ENCODE measurements around the gene EHMT1. TPM values are rescaled to one million over a fixed set of nuclear protein-coding genes. Genes with fewer than 3 reads are reported as not detected.

The EHMT1 gene
- total and polyA plus RNA-seq, 2 experiments from 2014 or later: 162 to 177 TPM

DNA sequence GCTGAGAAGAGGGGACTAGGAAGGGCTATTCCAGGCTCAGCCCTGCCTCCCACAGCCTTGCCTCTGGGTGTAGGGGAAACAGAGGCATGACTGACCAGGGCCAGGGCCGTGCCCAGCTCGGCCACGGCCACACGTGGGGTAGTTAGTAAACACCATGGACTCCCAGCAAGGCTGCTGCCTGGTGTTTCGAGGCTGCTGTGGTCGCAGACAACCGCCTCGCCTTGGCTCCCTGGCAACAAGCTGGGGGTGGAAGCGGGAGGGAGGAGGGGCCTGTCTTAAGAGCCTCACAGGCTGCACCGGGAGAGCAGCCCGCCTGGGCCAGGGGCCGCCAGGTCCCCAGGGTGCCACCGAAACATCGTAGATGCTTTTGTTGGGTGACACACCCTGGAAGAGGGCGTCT, 168.6 kb downstream of the EHMT1 start:
- no peak overlapping the region for H3K4me2 ChIP-seq
- H3F3A ChIP-seq (replicated peaks; ENCODE audit: low read depth): no peaks in the 10 kb centered on the region
- no peak overlapping the region for H2AFZ ChIP-seq
- H3K27ac Mint-ChIP-seq: no peak overlapping the region; the same call in 1 of the 2 replicates
- ATAC-seq (no peak), DNase-seq (ENCODE audit: low spot score) (no peak)
- H3K36me3 ChIP-seq (ENCODE audit: insufficient read depth): peaks cover 18% of the 10 kb centered on the region
- TF ChIP-seq, protein P1, sequence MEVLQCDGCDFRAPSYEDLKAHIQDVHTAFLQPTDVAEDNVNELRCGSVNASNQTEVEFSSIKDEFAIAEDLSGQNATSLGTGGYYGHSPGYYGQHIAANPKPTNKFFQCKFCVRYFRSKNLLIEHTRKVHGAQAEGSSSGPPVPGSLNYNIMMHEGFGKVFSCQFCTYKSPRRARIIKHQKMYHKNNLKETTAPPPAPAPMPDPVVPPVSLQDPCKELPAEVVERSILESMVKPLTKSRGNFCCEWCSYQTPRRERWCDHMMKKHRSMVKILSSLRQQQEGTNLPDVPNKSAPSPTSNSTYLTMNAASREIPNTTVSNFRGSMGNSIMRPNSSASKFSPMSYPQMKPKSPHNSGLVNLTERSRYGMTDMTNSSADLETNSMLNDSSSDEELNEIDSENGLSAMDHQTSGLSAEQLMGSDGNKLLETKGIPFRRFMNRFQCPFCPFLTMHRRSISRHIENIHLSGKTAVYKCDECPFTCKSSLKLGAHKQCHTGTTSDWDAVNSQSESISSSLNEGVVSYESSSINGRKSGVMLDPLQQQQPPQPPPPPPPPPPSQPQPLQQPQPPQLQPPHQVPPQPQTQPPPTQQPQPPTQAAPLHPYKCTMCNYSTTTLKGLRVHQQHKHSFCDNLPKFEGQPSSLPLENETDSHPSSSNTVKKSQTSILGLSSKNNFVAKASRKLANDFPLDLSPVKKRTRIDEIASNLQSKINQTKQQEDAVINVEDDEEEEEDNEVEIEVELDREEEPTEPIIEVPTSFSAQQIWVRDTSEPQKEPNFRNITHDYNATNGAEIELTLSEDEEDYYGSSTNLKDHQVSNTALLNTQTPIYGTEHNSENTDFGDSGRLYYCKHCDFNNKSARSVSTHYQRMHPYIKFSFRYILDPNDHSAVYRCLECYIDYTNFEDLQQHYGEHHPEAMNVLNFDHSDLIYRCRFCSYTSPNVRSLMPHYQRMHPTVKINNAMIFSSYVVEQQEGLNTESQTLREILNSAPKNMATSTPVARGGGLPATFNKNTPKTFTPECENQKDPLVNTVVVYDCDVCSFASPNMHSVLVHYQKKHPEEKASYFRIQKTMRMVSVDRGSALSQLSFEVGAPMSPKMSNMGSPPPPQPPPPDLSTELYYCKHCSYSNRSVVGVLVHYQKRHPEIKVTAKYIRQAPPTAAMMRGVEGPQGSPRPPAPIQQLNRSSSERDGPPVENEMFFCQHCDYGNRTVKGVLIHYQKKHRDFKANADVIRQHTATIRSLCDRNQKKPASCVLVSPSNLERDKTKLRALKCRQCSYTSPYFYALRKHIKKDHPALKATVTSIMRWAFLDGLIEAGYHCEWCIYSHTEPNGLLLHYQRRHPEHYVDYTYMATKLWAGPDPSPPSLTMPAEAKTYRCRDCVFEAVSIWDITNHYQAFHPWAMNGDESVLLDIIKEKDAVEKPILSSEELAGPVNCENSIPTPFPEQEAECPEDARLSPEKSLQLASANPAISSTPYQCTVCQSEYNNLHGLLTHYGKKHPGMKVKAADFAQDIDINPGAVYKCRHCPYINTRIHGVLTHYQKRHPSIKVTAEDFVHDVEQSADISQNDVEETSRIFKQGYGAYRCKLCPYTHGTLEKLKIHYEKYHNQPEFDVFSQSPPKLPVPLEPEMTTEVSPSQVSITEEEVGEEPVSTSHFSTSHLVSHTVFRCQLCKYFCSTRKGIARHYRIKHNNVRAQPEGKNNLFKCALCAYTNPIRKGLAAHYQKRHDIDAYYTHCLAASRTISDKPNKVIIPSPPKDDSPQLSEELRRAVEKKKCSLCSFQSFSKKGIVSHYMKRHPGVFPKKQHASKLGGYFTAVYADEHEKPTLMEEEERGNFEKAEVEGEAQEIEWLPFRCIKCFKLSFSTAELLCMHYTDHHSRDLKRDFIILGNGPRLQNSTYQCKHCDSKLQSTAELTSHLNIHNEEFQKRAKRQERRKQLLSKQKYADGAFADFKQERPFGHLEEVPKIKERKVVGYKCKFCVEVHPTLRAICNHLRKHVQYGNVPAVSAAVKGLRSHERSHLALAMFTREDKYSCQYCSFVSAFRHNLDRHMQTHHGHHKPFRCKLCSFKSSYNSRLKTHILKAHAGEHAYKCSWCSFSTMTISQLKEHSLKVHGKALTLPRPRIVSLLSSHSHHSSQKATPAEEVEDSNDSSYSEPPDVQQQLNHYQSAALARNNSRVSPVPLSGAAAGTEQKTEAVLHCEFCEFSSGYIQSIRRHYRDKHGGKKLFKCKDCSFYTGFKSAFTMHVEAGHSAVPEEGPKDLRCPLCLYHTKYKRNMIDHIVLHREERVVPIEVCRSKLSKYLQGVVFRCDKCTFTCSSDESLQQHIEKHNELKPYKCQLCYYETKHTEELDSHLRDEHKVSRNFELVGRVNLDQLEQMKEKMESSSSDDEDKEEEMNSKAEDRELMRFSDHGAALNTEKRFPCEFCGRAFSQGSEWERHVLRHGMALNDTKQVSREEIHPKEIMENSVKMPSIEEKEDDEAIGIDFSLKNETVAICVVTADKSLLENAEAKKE (CRISPR knock-in tag; IDR thresholded peaks at IDR 0.05): no peak
- TF ChIP-seq STAT1 (IDR thresholded peaks at IDR 0.05; ENCODE audit: unreplicated experiment) (no peak), EZH2phosphoT487 (IDR thresholded peaks at IDR 0.05; ENCODE audit: unreplicated experiment) (no peak), EZH2 (IDR thresholded peaks at IDR 0.05; ENCODE audit: low read depth, unreplicated experiment) (no peak), NANOG (IDR thresholded peaks at IDR 0.05; ENCODE audit: borderline replicate concordance) (no peak), ZNF331 (CRISPR knock-in tag; IDR thresholded peaks at IDR 0.05; ENCODE audit: low read depth) (no peak), ZNF114 (CRISPR knock-in tag; IDR thresholded peaks at IDR 0.05) (no peak), CREB1 (CRISPR knock-in tag; IDR thresholded peaks at IDR 0.05; ENCODE audit: low read depth) (no peak), JUNB (IDR thresholded peaks at IDR 0.05; ENCODE audit: unreplicated experiment) (no peak)
- TF ChIP-seq, protein P2, sequence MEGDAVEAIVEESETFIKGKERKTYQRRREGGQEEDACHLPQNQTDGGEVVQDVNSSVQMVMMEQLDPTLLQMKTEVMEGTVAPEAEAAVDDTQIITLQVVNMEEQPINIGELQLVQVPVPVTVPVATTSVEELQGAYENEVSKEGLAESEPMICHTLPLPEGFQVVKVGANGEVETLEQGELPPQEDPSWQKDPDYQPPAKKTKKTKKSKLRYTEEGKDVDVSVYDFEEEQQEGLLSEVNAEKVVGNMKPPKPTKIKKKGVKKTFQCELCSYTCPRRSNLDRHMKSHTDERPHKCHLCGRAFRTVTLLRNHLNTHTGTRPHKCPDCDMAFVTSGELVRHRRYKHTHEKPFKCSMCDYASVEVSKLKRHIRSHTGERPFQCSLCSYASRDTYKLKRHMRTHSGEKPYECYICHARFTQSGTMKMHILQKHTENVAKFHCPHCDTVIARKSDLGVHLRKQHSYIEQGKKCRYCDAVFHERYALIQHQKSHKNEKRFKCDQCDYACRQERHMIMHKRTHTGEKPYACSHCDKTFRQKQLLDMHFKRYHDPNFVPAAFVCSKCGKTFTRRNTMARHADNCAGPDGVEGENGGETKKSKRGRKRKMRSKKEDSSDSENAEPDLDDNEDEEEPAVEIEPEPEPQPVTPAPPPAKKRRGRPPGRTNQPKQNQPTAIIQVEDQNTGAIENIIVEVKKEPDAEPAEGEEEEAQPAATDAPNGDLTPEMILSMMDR (conservative IDR thresholded peaks at IDR 0.05; ENCODE audit: low read depth in 2 of 2): no peak
- TF ChIP-seq, protein P3, sequence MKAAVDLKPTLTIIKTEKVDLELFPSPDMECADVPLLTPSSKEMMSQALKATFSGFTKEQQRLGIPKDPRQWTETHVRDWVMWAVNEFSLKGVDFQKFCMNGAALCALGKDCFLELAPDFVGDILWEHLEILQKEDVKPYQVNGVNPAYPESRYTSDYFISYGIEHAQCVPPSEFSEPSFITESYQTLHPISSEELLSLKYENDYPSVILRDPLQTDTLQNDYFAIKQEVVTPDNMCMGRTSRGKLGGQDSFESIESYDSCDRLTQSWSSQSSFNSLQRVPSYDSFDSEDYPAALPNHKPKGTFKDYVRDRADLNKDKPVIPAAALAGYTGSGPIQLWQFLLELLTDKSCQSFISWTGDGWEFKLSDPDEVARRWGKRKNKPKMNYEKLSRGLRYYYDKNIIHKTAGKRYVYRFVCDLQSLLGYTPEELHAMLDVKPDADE (IDR thresholded peaks at IDR 0.05): no peak
- peaks cover 19% of the 10 kb centered on the region for H4K20me1 ChIP-seq (replicated peaks; ENCODE audit: insufficient read depth)
- no peak overlapping the region for H3K4me3 ChIP-seq
- no peaks in the 10 kb centered on the region for H3K27me3 ChIP-seq (ENCODE audit: insufficient read depth)
- H3K4me1 Mint-ChIP-seq: peaks cover 28% of the 10 kb centered on the region
- peaks cover 2% of the 10 kb centered on the region; the same call in 2 of the 3 replicates for H3K9me3 Mint-ChIP-seq
- H3K27me3 Mint-ChIP-seq (ENCODE audit: insufficient read depth, low read depth, poor library complexity): peaks cover 15% of the 10 kb centered on the region
- H3K4me1 ChIP-seq (ENCODE audit: insufficient read depth): peaks cover 12% of the 10 kb centered on the region
- peaks cover 62% of the 10 kb centered on the region for H3K36me3 Mint-ChIP-seq (ENCODE audit: low read depth)
- H3K9me2 ChIP-seq (ENCODE audit: insufficient read depth): no peaks in the 10 kb centered on the region
- H3K79me2 ChIP-seq (replicated peaks; ENCODE audit: insufficient read depth): peaks cover 27% of the 10 kb centered on the region
- H3K27ac ChIP-seq (ENCODE audit: low read depth): no peak overlapping the region
- no peak overlapping the region for H3K4me3 Mint-ChIP-seq
